Stimulated activated CD8-positive, alpha-beta memory T cell treated with anti-CD3 and anti-CD28 coated beads, Interleukin-2, amount 100 ng/mL, for 1 hour (primary cell): ENCODE results near the gene PLXNB1.

Experiments
- DNase-seq, 2 donors: peaks; one replicate each; pipeline ENCODE4 v3.0.0-alpha.2; 2020; ENCODE audit warnings: low read depth in 2 of 2

Gene PLXNB1

GRCh38 chr3:48369693-48370332, 60.1 kb downstream of the PLXNB1 start:
- DNase-seq = no peak

- no peak for DNase-seq
Observed at GRCh38 chr3:48367201-48367600, 62.7 kb downstream of the PLXNB1 start.

GRCh38 chr3:48364840-48365239, 65.0 kb downstream of the PLXNB1 start:
- DNase-seq = no peak

DNA sequence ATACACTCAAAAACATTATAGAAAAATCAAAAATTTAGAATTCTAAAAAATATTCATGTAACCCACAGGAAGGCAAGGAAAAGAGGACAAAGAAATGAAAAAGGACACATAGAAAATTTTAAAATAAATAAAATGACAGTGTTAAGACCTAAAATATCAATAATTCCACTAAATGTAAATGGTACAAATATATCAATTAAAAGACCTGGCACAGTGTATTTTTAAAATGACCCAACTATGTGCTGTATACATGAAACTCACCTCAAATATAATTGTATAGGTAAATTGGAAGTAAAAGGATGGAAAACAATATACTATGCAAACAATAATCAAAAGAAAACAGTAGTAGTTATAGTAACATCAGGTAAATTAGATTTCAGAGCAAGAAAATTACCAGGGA, 68.0 kb downstream of the PLXNB1 start:
- DNase-seq = no peak

- no peak for DNase-seq
Observed at GRCh38 chr3:48356419-48356818, 73.5 kb downstream of the PLXNB1 start.

- DNase-seq = no peak
Observed at GRCh38 chr3:48353987-48354386, 75.9 kb downstream of the PLXNB1 start.
